GM06990 (cell line): Measurements from ENCODE around the gene SOX5.

ENCODE experiments used
- DNase-seq: peaks from one replicate; pipeline ENCODE4 v3.0.0-alpha.2; 2011; ENCODE audit not compliant: insufficient read length; ENCODE audit errors: extremely low read depth
- H3K27me3 ChIP-seq: replicated peaks from 2 replicates; pipeline ENCODE4 v1.6.0; 2011; ENCODE audit warnings: low read length; ENCODE audit not compliant: control insufficient read depth, insufficient read depth
- H3K36me3 ChIP-seq: 2 replicates; pipeline ENCODE4 v1.5.1; 2011; ENCODE audit warnings: low read length; ENCODE audit not compliant: control insufficient read depth, insufficient read depth
- H3K4me3 ChIP-seq: replicated peaks from 2 replicates; pipeline ENCODE4 v1.5.1; 2011; ENCODE audit warnings: low read depth, mild to moderate bottlenecking, control low read depth, low read length
- TF ChIP-seq, protein P1 (sequence below): IDR thresholded peaks from 2 replicates; pipeline ENCODE4 v1.5.1; 2011; ENCODE audit warnings: low read length, control low read depth, mild to moderate bottlenecking, inconsistent platforms; ENCODE audit not compliant: insufficient read depth, poor library complexity, severe bottlenecking

The SOX5 gene

DNA sequence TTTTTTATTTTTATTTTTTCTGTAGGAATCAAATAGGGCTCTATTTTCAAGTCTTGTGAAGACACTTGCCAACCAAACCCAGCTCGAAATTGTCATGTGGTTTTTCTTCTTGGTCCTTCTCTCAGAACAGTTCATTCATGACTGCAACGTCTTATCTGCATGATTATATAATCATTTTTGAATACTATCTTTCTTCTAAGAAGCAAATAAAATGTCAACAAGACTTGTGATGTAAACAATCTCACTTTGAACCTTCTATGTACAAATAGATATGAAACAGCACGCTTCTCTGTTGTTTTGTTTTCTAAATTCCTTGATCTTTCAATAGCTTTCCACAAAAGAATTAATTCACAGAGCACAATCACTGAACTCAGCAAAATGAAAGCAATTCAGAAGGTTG lies 320.7 kb downstream of the SOX5 start:
- Histone ChIP-seq H3K27me3 (no peaks in the 10 kb centered on the region), H3K4me3 (no peak overlapping the region), H3K36me3 (no peaks in the 10 kb centered on the region)
- TF ChIP-seq, protein P1, sequence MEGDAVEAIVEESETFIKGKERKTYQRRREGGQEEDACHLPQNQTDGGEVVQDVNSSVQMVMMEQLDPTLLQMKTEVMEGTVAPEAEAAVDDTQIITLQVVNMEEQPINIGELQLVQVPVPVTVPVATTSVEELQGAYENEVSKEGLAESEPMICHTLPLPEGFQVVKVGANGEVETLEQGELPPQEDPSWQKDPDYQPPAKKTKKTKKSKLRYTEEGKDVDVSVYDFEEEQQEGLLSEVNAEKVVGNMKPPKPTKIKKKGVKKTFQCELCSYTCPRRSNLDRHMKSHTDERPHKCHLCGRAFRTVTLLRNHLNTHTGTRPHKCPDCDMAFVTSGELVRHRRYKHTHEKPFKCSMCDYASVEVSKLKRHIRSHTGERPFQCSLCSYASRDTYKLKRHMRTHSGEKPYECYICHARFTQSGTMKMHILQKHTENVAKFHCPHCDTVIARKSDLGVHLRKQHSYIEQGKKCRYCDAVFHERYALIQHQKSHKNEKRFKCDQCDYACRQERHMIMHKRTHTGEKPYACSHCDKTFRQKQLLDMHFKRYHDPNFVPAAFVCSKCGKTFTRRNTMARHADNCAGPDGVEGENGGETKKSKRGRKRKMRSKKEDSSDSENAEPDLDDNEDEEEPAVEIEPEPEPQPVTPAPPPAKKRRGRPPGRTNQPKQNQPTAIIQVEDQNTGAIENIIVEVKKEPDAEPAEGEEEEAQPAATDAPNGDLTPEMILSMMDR: no peak
- no peak for DNase-seq

DNA sequence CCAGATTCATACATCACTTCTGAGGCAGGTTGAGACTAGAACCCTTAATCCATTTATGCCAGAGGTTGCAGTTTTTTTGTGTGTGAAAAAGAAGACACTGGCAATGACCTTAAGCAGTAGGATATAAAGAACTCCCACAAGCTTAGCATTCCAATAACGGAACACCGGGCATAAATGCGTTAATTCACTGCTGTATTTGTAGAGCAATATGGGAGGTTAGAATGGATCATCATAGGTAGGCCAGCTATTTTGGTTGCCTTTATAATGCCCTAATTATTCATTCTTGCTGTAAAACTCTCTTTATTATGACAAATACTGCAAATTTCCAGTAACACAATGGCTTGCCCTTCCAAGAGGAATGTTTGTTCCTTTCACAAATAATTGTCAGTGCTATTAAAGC lies 322.7 kb downstream of the SOX5 start:
- DNase-seq: no peak
- TF ChIP-seq, protein P1: no peak
- Histone ChIP-seq H3K36me3 (no peaks in the 10 kb centered on the region), H3K27me3 (no peaks in the 10 kb centered on the region), H3K4me3 (no peak overlapping the region)

DNA sequence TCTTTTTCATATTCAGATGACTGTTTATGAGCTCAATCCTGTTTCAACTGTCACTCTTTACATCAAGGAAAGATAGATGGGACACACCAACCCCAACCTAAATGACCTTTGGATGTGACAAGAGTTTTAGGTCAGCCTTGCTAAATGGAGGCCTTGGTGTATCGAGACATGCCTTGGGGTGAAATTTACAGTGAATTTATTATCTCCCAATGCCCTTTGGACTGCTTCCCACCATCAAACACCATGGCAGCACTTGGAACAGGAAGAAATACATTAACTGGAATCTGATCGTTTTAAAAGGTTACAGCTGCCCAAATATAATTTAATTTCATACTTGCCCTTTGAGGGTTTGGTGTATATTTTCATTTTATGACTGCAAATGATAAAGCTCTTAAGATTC lies 327.6 kb downstream of the SOX5 start:
- no peak for DNase-seq
- TF ChIP-seq, protein P1: no peak
- Histone ChIP-seq H3K36me3 (no peaks in the 10 kb centered on the region), H3K27me3 (no peaks in the 10 kb centered on the region), H3K4me3 (no peak overlapping the region)

DNA sequence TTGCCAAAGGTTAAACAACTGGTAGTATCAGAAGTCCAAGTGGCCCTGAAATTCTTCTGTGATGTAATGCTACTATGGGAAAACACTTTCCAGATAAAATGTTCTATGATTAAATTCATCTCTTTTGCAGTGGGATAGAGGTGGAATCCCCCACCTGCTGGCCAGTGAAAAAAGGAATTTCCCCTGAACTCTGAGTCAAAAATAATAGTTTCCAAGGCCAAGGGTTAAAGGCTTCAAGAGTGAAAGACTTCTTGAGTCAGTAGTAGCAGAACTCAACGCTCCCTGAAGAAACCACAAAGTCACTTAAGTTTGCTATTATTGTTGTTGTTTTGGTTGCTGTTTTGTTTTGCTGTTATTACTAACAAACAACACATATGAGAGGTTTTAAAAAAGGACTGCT lies 330.8 kb downstream of the SOX5 start:
- no peak for DNase-seq
- TF ChIP-seq, protein P1: no peak
- Histone ChIP-seq H3K27me3 (no peaks in the 10 kb centered on the region), H3K36me3 (no peaks in the 10 kb centered on the region), H3K4me3 (no peak overlapping the region)

DNA sequence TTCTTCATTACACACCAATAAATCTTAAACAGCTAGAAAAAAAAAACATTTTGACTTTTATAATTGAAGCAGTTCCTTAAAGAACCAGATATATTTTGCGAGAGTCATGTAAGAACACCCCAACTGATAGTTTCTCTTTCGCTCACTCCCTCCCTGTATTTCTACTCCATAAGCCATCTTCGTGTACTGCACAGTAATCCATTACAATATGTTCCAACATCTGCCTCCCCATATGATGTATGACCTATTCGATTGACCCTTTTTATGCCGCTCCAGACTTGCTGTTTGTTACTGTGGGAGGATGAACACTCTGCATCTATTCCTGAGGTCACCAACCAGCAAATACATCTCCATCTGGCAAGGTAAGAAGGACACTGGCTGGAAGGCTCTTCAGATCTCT lies 331.7 kb downstream of the SOX5 start:
- no peaks in the 10 kb centered on the region for H3K27me3 ChIP-seq
- TF ChIP-seq, protein P1: no peak
- DNase-seq: no peak
- no peak overlapping the region for H3K4me3 ChIP-seq
- H3K36me3 ChIP-seq: no peaks in the 10 kb centered on the region

DNA sequence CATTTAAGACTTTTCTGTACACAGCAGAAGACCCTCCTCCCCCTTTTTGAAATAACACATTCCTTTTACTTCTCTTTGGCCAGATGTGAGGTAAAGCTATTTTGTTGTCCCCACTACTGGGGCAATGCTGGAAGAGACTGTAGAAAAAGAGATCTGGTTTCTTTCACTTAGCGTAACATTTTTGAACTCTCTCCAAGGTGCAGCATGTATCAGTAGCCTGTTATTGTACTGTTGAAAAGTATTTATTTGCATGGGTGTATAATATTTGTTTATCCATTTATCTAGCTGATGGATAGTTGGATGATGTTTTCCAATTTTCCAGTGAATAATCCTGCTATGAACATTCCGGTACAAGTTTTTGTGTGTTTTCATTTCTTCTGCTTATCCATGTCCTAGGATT lies 335.2 kb downstream of the SOX5 start:
- TF ChIP-seq, protein P1: no peak
- no peak for DNase-seq
- Histone ChIP-seq H3K4me3 (no peak overlapping the region), H3K36me3 (no peaks in the 10 kb centered on the region), H3K27me3 (no peaks in the 10 kb centered on the region)
